Mesendoderm (in vitro differentiated cells): ENCODE data around the gene MTMR1.

Experiments used
- DNase-seq: peaks from one replicate; pipeline ENCODE4 v3.0.0; 2013
- H2AK5ac ChIP-seq: 2 replicates; pipeline ENCODE4 v1.6.1; 2013; ENCODE audit warnings: low read length, inconsistent platforms
- H2BK120ac ChIP-seq: 2 replicates; pipeline ENCODE4 v1.6.1; 2013; ENCODE audit warnings: low read depth, mild to moderate bottlenecking, low read length, moderate library complexity, mixed read lengths
- H2BK15ac ChIP-seq: replicated peaks from 2 replicates; pipeline ENCODE4 v1.6.1; 2013; ENCODE audit warnings: low read depth, mild to moderate bottlenecking, moderate library complexity
- H2BK5ac ChIP-seq: 2 replicates; pipeline ENCODE4 v1.6.1; 2013; ENCODE audit warnings: low read length, inconsistent platforms
- H3K18ac ChIP-seq: 2 replicates; pipeline ENCODE4 v1.6.1; 2013; ENCODE audit warnings: mild to moderate bottlenecking, low read length, mixed read lengths
- H3K23ac ChIP-seq: one replicate; pipeline ENCODE4 v1.6.1; 2013; ENCODE audit warnings: low read length
- H3K27ac ChIP-seq: 2 replicates; pipeline ENCODE4 v1.5.1; 2013; ENCODE audit warnings: low read depth, mild to moderate bottlenecking, inconsistent platforms, low read length, moderate library complexity
- H3K27me3 ChIP-seq: 2 replicates; pipeline ENCODE4 v1.6.1; 2013; ENCODE audit warnings: low read length, control low read depth, mild to moderate bottlenecking, inconsistent platforms; ENCODE audit not compliant: insufficient read depth, poor library complexity
- H3K36me3 ChIP-seq: 2 replicates; pipeline ENCODE4 v1.6.1; 2013; ENCODE audit warnings: low read length, inconsistent platforms; ENCODE audit not compliant: control insufficient read depth, insufficient read depth
- H3K4ac ChIP-seq: one replicate; pipeline ENCODE4 v1.6.1; 2013; ENCODE audit warnings: low read depth, mild to moderate bottlenecking, low read length, moderate library complexity
- H3K4me1 ChIP-seq: 2 replicates; pipeline ENCODE4 v1.6.1; 2013; ENCODE audit warnings: low read depth, low read length, inconsistent platforms; ENCODE audit not compliant: control insufficient read depth
- H3K4me2 ChIP-seq: 2 replicates; pipeline ENCODE4 v1.6.1; 2013; ENCODE audit warnings: low read length
- H3K4me3 ChIP-seq: 2 replicates; pipeline ENCODE4 v1.5.1; 2013; ENCODE audit warnings: mild to moderate bottlenecking, low read length
- H3K56ac ChIP-seq: one replicate; pipeline ENCODE4 v1.6.1; 2013; ENCODE audit warnings: low read length
- H3K79me1 ChIP-seq: 2 replicates; pipeline ENCODE4 v1.6.1; 2013; ENCODE audit warnings: low read length, inconsistent platforms
- H3K79me2 ChIP-seq: 2 replicates; pipeline ENCODE4 v1.6.1; 2013; ENCODE audit warnings: mild to moderate bottlenecking, low read length; ENCODE audit not compliant: control insufficient read depth, insufficient read depth
- H3K9ac ChIP-seq: 2 replicates; pipeline ENCODE4 v1.6.1; 2013; ENCODE audit warnings: low read length, inconsistent platforms
- H4K5ac ChIP-seq: one replicate; pipeline ENCODE4 v1.6.1; 2013; ENCODE audit warnings: low read length
- H4K8ac ChIP-seq: one replicate; pipeline ENCODE4 v1.6.1; 2013; ENCODE audit warnings: low read depth, mild to moderate bottlenecking, control low read depth, low read length, moderate library complexity
- WGBS: extraction: QIAGEN DNeasy Blood & Tissue Kit; methylation state at CpG from one replicate; pipeline ENCODE4 v1.1.7; 2013; ENCODE audit warnings: low lambda C conversion rate, missing lambda C conversion rate; ENCODE audit not compliant: insufficient coverage; ENCODE audit errors: extremely low coverage; 5-methylcytosine and 5-hydroxymethylcytosine counted together

Gene MTMR1

GRCh38 chrX:150806827-150807226 is 113.6 kb downstream of the MTMR1 start:
- H2BK5ac ChIP-seq = no peak overlapping the region
- no peaks in the 10 kb centered on the region for H3K36me3 ChIP-seq
- H3K9ac ChIP-seq = no peak overlapping the region
- H3K4me1 ChIP-seq = no peaks in the 10 kb centered on the region
- no peak overlapping the region for H3K23ac ChIP-seq
- no peak overlapping the region for H2BK120ac ChIP-seq
- H2AK5ac ChIP-seq = no peak overlapping the region
- no CpG with 5 or more reads among the region's 1 CpG for WGBS
- H2BK15ac ChIP-seq = no peak overlapping the region
- no peak overlapping the region for H3K4me3 ChIP-seq
- no peak overlapping the region for H4K8ac ChIP-seq
- H3K79me2 ChIP-seq = no peaks in the 10 kb centered on the region
- no peak overlapping the region for H3K18ac ChIP-seq
- H3K27me3 ChIP-seq = no peaks in the 10 kb centered on the region
- H3K4me2 ChIP-seq = no peak overlapping the region
- H3K56ac ChIP-seq = no peak overlapping the region
- DNase-seq = no peak
- no peak overlapping the region for H3K27ac ChIP-seq
- H4K5ac ChIP-seq = no peak overlapping the region
- no peaks in the 10 kb centered on the region for H3K79me1 ChIP-seq
- H3K4ac ChIP-seq = no peak overlapping the region

GRCh38 chrX:150813922-150814321 is 120.7 kb downstream of the MTMR1 start:
- H2AK5ac ChIP-seq = no peak overlapping the region
- H4K8ac ChIP-seq = no peak overlapping the region
- no peak overlapping the region for H3K4me3 ChIP-seq
- H4K5ac ChIP-seq = no peak overlapping the region
- H3K27me3 ChIP-seq = no peaks in the 10 kb centered on the region
- no peaks in the 10 kb centered on the region for H3K36me3 ChIP-seq
- no peak overlapping the region for H3K18ac ChIP-seq
- H3K56ac ChIP-seq = no peak overlapping the region
- H3K79me2 ChIP-seq = no peaks in the 10 kb centered on the region
- H3K9ac ChIP-seq = no peak overlapping the region
- no CpG with 5 or more reads among the region's 5 CpGs for WGBS
- H2BK5ac ChIP-seq = no peak overlapping the region
- H3K27ac ChIP-seq = no peak overlapping the region
- H2BK15ac ChIP-seq = no peak overlapping the region
- no peak for DNase-seq
- H3K4me1 ChIP-seq = no peaks in the 10 kb centered on the region
- no peak overlapping the region for H2BK120ac ChIP-seq
- H3K4me2 ChIP-seq = no peak overlapping the region
- H3K23ac ChIP-seq = no peak overlapping the region
- H3K4ac ChIP-seq = no peak overlapping the region
- no peaks in the 10 kb centered on the region for H3K79me1 ChIP-seq
